HG03066 (cell line): Measurements from ENCODE around the gene MKRN1.
"Not testable (repeated sequence)": the region's sequence is repeated elsewhere in the genome, so short reads cannot be mapped to it uniquely, and the experiment has no call there.

Experiments used
- ATAC-seq: cut with Tn5 transposase; IDR thresholded peaks from one replicate; pipeline ENCODE4 v1.9.1; 2021; ENCODE audit warnings: low read depth; ENCODE audit not compliant: unreplicated experiment

Gene MKRN1, protein sequence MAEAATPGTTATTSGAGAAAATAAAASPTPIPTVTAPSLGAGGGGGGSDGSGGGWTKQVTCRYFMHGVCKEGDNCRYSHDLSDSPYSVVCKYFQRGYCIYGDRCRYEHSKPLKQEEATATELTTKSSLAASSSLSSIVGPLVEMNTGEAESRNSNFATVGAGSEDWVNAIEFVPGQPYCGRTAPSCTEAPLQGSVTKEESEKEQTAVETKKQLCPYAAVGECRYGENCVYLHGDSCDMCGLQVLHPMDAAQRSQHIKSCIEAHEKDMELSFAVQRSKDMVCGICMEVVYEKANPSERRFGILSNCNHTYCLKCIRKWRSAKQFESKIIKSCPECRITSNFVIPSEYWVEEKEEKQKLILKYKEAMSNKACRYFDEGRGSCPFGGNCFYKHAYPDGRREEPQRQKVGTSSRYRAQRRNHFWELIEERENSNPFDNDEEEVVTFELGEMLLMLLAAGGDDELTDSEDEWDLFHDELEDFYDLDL

DNA sequence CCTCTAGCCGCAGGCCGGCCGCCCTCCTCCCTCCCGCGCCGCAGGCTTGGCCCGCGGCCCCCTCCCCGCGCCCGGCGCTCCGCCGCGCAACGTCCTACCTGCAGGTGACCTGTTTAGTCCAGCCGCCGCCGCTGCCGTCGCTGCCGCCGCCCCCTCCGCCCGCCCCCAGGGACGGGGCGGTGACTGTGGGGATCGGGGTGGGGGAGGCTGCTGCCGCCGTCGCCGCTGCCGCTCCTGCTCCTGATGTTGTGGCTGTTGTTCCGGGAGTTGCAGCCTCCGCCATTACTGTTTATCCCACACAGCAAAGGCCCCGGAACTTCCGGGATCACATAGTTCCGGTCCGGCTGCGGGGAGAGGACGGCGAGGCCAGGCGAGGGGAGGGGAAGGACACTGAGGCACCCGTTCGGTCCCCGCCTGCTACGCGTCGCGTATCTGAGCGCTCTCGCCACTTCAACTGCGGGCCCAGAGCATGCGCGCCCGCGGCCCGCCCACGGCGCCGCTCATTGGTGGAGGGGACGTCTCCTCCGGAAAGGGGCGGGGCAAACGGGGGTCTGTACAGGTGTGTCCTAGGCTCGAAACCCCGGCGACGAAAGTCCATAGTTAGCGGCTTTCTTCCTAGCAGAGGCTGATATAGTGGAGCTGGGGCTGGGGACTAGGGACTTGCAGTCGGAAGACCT lies at the start of gene MKRN1:
MKRN1 (minus strand) TSS at position 444 of the 677 bp plus-strand sequence; CDS start at position 283, 161 bp downstream.
- ATAC-seq = peak; percentile 92

DNA sequence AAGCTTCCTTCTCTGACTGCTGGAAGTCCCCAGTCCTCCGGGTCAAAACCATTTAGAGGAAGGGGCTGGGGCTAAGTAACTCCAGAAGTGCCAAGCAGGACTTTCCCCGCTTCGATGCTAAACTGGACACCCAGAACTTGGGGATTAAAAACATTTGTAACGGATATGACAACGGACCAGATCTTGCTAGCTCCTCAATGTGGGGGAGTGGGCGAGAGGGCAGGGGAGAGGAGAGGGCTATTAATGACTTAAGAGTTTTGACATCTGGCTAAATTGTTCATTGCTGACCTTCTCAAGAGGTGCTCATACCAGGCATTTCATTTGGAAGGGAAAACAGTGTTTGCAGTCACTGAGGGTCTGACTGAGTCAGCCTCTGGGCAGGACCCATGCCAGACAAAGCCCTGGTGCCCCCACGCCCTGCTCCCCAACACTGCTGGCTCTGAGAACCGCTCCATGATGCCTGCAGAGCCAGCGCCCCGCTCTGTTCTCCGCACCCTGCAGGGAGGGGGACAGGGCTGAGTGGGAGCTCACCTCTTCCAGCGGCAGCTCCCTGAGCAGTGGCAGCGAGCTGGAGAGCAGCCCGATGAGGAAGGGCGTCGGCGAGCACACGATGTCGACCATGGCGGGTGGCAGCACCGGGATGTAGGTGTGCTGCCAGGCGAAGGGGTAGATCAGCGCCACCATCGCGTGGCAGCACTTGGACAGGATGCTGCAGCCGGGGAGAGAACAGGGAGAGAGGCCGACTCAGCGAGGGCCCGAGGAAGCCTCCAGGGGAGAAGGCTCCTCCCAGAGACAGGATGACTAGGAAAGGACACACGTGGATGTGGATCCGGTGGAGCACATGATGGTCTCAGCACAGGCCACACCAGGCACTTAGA lies 47.7 kb upstream of the MKRN1 start:
- no peak for ATAC-seq

DNA sequence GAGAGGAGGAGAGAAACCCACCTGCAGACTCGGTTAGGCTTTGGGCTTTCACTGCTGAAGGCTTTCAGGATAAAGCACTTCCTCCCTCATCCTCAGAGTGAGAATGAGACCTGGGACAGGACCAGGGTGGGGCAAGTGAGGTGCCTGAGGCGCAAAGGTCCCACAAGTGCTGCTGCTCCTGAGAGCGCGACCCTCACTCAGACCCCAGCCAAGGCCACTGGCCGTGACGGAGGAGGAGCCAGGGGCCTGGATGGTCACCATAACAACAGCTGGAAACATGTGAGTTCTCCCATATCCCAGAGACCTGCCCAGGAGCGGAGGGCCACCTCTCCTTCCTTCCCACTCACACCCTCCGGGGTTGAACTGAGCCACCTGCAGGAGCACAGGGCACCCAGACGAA lies 46.9 kb upstream of the MKRN1 start:
- ATAC-seq = no peak

DNA sequence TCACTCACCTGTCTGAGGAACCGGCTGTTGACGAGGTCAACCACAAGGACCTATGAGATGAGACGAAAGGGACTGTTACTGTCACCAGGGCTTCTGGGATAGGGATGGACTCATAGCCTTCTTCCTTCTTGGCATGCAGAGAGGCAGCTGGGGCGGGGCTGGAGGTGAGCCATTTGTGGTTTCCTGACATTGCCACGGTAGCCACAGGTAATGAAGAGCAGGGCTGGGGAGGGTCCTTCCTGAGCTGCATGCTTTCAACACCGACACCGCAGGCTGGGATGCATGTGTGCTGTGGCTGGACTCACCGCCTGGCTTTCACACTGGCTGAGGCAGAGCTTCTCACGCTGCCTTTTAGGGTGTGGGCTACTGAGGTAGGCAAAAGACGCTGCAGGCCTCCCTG lies 46.4 kb upstream of the MKRN1 start:
- ATAC-seq = no peak

DNA sequence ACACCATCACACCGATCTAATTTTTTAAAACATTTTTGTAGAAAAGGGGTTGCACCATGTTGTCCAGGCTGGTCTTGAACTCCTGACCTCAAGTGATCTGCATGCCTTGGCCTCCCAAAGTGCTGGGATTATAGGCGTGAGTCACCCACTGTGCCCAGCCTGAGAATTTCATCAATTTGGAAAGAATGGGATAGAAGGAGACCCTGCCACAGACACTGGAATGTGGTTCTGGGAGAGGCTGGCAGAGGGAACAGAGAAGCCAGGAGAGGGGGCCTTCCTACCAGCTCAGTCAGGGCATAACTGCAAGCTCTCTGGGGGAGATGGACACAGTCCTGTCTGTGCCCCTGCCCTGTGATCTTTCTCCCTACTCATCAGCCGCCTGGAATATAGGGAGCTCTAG lies 42.1 kb upstream of the MKRN1 start:
- ATAC-seq = no peak

DNA sequence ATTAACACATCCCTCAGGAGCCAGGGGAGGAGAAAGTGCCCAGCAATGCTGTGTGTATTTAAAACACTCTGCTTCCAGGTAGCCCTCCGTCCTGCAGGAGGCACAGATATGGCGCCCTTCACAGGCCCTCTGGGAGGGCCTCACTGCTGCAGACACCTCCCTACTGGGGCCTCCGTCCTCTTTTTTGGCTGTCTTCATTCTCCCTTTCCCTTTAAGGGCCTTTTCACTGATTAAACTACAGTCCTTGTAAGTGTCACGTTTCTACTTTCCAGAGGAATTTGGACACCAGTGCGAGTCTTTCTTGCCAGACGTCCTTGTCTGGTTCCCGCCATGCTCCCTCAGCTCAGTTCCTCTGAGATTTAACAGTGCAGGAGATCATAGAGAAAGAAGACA lies 39.7 kb upstream of the MKRN1 start:
- ATAC-seq = no peak

DNA sequence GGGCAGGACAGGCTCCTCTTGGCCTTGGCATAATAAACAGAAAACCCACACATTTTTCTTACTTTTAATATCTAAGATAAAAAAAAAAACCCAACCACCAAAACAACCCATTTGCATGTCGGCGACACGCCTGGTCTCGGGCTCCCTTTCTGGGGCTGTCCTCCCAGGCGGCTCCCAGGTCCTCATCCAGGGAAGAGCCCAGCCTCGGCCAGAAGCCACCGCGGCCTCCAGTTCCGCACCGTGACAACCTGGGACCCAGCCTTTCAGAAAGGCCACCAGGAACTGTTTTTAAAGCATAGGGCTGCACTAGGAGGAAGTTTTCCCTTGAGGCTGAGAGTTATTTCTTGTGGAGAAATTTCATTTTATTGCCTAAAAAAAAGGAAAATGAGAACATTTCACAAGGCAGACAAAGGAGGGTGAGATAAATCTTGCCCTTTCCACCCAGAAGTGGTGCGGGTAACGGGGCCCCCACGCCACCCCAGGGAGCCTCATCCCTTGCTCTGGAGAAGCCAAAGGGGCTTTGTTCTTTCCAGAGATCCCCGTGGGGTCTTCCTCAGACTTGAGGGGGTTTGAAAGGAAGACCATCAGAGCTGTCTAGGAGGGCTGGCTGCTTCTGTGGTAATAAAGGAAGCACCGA lies 39.2 kb upstream of the MKRN1 start:
- no peak for ATAC-seq

DNA sequence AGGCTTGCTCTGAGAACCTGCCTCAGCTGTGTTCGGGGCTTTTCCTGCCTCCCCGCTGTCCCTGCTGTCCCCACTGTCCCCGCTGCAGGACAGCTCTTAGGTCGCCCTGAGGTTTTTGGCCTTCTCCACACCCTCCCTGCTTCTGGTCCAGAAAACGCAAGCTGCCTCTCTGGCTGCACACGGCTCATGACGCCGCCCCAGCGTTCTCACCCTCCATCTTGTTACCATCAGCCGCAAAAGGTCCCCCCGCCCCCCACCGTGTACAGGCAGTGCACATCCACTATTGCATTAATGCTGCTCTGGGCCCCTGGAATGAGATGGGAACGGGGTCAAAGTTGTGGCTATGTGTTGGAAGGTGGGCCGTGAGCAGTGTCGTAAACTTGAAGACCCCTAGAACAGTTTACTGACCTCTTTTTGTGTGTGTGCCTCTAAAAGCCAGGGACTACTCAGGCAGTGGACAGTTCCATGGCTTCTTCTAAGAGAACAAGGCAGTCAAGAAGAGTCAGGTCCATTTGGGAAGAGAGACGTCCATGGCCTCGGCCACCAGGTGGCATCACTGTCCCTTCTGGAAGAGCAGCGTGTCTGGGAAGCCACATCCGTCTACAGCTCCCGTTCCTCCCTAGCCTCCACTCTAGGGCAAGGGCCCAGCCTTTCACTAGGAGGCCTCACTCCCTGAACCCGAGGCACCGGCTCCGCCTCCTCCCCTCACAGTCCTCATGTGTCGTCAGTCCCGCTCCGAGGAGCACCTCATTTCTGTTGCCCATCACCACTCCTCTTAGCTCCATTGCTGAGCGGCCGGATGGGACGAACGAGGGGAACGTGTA lies 38.5 kb upstream of the MKRN1 start:
- peak; percentile 85 for ATAC-seq

DNA sequence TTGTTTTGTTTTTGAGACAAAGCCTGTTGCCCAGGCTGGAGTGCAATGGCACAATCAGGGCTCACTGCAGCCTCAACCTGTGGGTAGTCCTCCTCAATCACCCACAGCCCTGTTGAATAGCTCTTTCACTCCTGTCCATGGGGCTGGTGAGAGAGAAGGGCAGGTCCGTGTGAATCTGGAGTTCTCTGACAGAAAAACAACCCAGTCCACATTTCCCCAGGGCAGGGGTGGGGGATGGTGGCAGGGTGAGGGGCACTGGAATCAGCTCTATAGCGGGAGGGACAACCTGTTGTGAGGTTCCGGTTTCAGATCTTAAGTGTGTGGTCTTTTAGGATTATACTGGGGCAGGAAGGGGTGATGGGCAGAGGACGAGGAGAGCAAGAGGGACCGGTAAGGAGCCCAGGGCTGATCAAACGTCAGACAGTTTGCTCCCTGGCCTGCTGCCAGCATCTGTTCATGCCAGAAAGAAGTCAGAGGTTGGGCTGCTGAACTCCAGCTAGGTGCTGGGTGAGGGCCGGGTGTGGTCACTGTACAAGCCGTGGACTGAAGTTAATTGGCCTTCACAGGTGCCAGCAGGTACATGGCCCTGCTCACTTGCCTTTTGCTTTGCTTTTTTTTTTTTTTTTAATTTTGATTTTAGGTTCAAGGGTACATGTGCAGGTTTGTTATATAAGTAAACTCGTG lies 33.2 kb upstream of the MKRN1 start:
- ATAC-seq = no peak

DNA sequence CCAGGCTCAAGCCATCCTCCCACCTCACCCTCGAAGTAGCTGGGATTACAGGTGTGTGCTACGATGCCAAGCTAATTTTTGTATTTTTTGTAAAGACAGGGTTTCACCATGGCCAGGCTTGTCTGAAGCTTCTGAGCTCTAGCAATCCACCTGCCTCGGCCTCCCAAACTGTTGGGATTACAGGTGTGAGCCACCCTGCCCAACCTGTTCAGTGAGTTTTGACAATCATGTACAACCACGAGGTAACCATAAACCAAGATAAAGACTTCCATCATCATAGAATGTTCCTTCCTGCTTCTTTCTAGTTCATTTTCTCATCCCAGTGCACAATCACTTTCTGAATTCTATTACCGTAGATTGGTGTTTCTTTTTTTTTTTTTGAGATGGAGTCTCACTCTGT lies 30.5 kb upstream of the MKRN1 start:
- ATAC-seq = no peak

DNA sequence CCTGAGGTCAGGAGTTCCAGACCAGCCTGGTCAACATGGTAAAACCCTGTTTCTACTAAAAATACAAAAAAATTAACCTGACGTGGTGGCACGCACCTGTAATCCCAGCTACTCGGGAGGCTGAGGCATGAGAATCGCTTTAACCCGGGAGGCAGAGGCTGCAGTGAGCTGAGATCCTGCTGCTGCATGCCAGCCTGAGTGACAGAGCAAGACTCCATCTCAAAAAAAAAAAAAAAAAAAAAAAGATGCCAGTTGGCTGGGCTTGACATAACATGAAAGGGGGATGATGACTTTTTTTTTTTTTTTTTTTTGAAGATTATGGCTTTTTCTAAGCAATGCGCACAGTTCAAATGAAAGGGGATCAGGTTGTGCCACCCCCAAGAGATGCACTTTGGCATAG lies 28.3 kb upstream of the MKRN1 start:
- not testable (repeated sequence) for ATAC-seq

DNA sequence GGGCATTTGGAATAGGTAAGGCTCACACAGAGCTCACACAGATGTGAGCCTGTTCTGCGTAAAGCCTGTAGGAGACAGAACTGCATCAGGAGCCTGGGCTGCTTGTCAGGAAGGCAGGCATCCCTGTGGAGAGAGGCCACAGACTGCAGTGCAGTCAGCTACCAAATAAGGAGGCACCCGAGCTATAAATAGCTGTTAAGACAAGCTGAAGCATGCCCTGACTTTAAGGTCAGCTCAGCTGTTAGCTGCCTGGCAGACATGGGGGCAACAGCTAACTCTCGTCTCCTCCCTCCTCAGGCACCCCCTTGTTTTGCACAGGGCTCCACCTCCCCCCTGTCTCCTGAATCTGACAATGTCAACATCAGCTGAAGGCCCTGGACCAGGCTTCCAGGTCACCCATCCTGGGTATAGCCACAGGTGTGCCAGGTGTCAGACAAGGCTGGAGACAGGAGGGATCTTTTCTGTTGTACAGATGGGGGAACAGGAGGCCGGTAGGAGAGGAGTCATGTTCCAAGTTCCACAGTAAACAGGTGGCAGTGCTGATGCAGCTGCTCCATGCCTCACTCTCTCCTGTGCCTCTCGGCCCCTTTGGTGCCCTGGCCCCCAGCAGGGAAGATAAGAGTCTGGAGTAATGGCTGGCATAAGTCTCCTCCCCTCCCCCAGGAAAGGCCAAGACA lies 27.6 kb upstream of the MKRN1 start:
- no peak for ATAC-seq

DNA sequence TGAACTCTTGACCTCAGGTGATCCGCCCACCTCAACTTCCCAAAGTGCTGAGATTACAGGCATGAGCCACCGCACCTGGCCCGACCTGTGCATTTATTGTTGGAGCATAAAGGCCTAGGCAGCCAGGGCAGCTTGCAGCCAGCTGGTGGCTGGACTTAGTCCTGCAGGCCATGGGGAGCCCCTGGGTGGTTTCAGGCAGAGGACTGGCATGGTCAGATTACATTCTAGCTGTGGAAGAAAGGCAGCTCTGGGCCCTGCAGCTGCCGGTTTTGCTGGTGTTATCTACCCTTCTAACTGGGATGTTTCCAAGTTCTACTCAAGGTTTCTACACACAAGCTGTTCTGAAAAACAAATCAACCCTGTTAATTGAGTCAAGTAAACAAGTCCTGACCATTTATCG lies 22.7 kb upstream of the MKRN1 start:
- ATAC-seq = no peak

DNA sequence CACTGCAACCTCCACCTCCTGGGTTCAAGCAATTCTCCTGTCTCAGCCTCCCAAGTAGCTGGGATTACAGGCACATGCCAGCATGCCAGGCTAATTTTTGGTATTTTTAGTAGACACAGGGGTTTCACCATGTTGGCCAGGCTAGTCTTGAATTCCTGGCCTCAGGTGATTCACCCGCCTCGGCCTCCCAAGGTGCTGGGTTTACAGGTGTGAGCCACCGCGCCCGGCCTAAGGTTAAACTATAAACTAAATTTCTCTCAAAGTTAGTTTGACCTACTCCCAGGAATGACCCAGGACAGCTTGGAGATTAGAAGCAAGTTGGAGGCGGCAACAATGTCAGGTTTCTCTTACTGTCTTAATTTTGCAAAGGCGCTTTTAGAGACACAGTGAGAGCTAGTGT lies 18.5 kb upstream of the MKRN1 start:
- ATAC-seq = not testable (repeated sequence)

DNA sequence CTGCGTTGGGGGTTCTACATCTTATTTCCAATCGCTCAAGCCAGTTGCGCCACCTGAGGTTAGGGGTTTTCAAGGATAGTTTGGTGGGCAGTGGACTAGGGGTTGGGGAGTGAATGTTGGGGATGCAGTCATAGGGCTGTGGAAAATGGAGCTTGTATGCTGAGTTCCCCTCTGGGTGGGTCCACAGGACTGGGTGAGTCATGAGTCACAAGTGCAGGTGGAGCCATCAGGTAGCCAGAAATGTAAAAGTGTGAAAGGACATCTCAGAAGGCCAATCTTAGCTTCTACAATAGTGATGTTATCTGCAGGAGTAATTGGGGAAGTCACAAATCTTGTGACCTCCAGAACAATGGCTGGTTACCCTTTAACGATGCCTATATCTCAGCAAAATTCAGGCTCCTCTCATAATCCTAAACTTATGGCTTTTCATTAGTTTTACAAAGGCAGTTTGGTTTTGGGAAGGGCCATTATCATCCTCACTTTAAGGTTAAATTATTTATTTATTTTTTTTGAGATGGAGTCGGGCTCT lies 18.0 kb upstream of the MKRN1 start:
- no peak for ATAC-seq

DNA sequence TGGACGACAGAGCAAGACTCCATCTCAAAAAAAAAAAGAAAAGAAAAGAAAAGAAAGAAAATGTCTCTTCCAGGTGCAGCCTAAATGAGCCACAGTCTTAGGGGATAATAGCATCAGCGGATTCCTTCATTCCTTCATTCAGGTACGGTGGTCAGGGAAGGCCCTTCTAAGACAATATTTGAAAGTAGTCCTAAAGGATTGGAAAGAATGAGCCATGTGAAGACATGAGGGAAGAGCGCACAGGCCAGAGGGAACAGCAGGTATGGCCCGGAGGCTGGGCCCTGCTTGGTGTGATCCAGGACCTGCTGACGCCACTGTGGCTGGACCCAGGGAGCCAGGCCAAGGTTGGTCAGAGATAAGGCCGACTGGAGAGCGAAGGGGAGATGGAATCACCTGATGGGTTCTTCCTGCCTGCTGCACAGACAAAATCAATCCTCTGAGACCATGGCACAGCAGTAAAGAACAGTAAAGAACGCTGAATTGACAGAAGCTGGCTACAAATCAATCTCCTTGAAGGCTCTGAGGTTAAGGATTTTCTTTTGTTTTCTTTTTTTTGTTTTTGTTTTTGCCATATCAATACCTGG lies 16.3 kb upstream of the MKRN1 start:
- ATAC-seq = no peak

DNA sequence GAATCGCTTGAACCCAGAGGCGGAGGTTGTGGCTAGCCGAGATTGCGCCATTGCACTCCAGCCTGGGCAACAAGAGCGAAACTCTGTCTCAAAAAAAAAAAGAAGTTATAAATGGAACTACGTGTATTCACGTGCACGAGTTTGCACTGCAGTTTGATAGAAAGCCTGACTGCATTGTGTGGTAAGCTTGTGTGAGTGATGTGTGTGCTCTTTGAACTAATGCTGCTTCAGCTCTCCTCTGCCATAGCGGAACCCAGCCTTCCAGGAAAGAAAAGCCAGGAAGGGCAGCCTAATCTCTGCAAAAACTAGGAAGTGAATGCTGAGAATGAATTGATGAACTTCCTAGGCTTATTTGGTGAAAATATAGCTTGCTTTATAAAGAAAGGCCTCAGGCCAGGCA lies 15.6 kb upstream of the MKRN1 start:
- ATAC-seq = no peak

DNA sequence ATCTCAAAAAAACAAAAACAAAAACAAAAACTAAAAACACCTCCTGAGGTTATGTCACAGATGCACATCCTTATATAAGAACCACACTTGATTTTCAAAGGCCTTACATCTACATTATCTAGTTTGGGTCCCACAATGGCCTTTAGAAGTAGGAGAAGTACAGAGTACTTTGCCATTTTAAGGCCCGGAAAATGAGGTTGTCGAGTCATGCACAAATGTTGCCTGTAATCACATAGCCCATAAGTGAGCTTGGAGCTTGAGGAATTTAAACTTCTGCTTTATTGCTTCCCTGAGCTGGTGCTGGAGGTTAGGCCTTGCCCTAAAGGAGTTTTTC lies 9.7 kb upstream of the MKRN1 start:
- ATAC-seq = no peak
